HepG2 (cell line): ENCODE measurements around the gene FAM228A. TPM values are rescaled to one million over a fixed set of nuclear protein-coding genes. Genes with fewer than 3 reads are reported as not detected.

Experiments
- ATAC-seq: fragments of 200-7000 bp; cut with Tn5 transposase; 3 replicates; pipeline ENCODE4 v1.9.1; 2020; ENCODE audit warnings: mild to moderate bottlenecking, moderate library complexity
- BruUV-seq: library from RNA; stranded (reverse); fragments of 400-500 nt; replicated peaks from 2 replicates; lab custom pipeline; 2021; lab: Mats Ljungman, UMichigan
- CTCF ChIA-PET: fragments of 300-600 bp; formaldehyde crosslinking; extraction: SDS; loops from one replicate; lab custom pipeline; 2021; ENCODE audit warnings: low total read pairs, inconsistent platforms, low intra/inter-chr PET ratio; lab: Yijun Ruan, JAX
- POLR2A ChIA-PET: fragments of 350-600 bp; sonication (Branson Sonifier 250); formaldehyde crosslinking; loops from one replicate; lab custom pipeline; 2020; ENCODE audit warnings: antibody characterized with exemption, inconsistent platforms; lab: Yijun Ruan, JAX
- DNase-seq: peaks from one replicate; pipeline ENCODE4 v3.0.0-alpha.2; 2015; ENCODE audit warnings: low spot score
- FAIRE-seq: peaks from 3 replicates; lab custom pipeline; 2011; peaks lifted over from hg19 to GRCh38; lab: Jason Lieb, UNC
- H2AFZ ChIP-seq: one replicate; pipeline ENCODE4 v1.6.1; 2011; ENCODE audit warnings: low read length, inconsistent platforms
- H3K27ac ChIP-seq: fragments of 300-600 bp; 3 replicates; pipeline ENCODE4 v1.8.0; 2011; ENCODE audit warnings: mixed run types, mild to moderate bottlenecking, mixed read lengths, low read length, inconsistent platforms; ENCODE audit not compliant: insufficient read depth; ENCODE audit errors: extremely low read length
- H3K27me3 ChIP-seq, 2 experiments: fragments of 200-600 bp in 1 of 2; 2 replicates in 1 of 2; 3 replicates in 1 of 2; pipeline versions ENCODE4 v1.6.0 to v1.8.0; 2011; ENCODE audit warnings: low read length in 2 of 2, mild to moderate bottlenecking in 2 of 2, moderate library complexity in 2 of 2, inconsistent platforms in 1 of 2; ENCODE audit not compliant: insufficient read depth in 2 of 2, control insufficient read depth in 1 of 2
- H3K36me3 ChIP-seq, 2 experiments: fragments of 200-600 bp in 1 of 2; replicated peaks in 1 of 2; 2 replicates in 1 of 2; 3 replicates in 1 of 2; pipeline versions ENCODE4 v1.5.1 to v1.8.0; 2011; ENCODE audit warnings: low read length in 2 of 2, inconsistent platforms in 1 of 2; ENCODE audit not compliant: insufficient read depth in 2 of 2, control insufficient read depth in 1 of 2
- H3K4me1 ChIP-seq: 2 replicates; pipeline ENCODE4 v1.5.1; 2012; ENCODE audit warnings: low read length, inconsistent platforms; ENCODE audit not compliant: insufficient read depth
- H3K4me2 ChIP-seq: 2 replicates; pipeline ENCODE4 v1.6.0; 2011; ENCODE audit warnings: low read depth, low read length, inconsistent platforms
- H3K4me3 ChIP-seq, 3 experiments: fragments of 200-600 bp in 1 of 3; sonication (generic), shearing (Covaris generic) in 1 of 3; replicated peaks in 1 of 3; 2 replicates each; pipeline ENCODE4 v1.5.1; 2011 to 2016; ENCODE audit warnings: low read length in 3 of 3, inconsistent platforms in 2 of 3, low read depth in 2 of 3, mild to moderate bottlenecking in 2 of 3, control low read depth in 1 of 3, mixed read lengths in 1 of 3; ENCODE audit not compliant: insufficient read depth in 1 of 3
- H3K79me2 ChIP-seq: one replicate; pipeline ENCODE4 v1.6.1; 2011; ENCODE audit warnings: low read length, inconsistent platforms; ENCODE audit not compliant: insufficient read depth
- H3K9ac ChIP-seq: 2 replicates; pipeline ENCODE4 v1.6.0; 2011; ENCODE audit warnings: mild to moderate bottlenecking, low read depth, low read length, inconsistent platforms; ENCODE audit not compliant: insufficient read depth
- H3K9me3 ChIP-seq: 2 replicates; pipeline ENCODE4 v1.5.1; 2012; ENCODE audit warnings: mild to moderate bottlenecking, low read length
- H4K20me1 ChIP-seq: 2 replicates; pipeline ENCODE4 v1.6.0; 2011; ENCODE audit warnings: inconsistent platforms, mild to moderate bottlenecking, low read length, moderate library complexity; ENCODE audit not compliant: insufficient read depth
- E2F5 ChIP-seq: sonication (generic); formaldehyde crosslinking; conservative IDR thresholded peaks from 2 replicates; pipeline ENCODE4 v1.4.0; 2020; ENCODE audit warnings: missing genetic modification reagents
- MIXL1 ChIP-seq: IDR thresholded peaks from 2 replicates; pipeline ENCODE4 v1.6.1; 2016
- ZBTB8A ChIP-seq: sonication (generic); formaldehyde crosslinking; IDR thresholded peaks from 2 replicates; pipeline ENCODE4 v1.4.0; 2020; ENCODE audit warnings: mild to moderate bottlenecking, low read depth, missing genetic modification reagents, borderline replicate concordance
- ZNF263 ChIP-seq: sonication (generic); formaldehyde crosslinking; IDR thresholded peaks from 2 replicates; pipeline ENCODE4 v1.4.0; 2020; ENCODE audit warnings: missing genetic modification reagents
- ZNF326 ChIP-seq: sonication (generic); formaldehyde crosslinking; IDR thresholded peaks from 2 replicates; pipeline ENCODE4 v1.4.0; 2020; ENCODE audit warnings: missing genetic modification reagents, borderline replicate concordance
- ZNF362 ChIP-seq: sonication (generic); formaldehyde crosslinking; IDR thresholded peaks from 2 replicates; pipeline ENCODE4 v1.4.0; 2020; ENCODE audit warnings: missing genetic modification reagents, mild to moderate bottlenecking, borderline replicate concordance
- ZNF709 ChIP-seq: sonication (generic); formaldehyde crosslinking; IDR thresholded peaks from 2 replicates; pipeline ENCODE4 v1.5.0; 2020; ENCODE audit warnings: mild to moderate bottlenecking, missing genetic modification reagents
- ZNF768 ChIP-seq: sonication (generic); formaldehyde crosslinking; IDR thresholded peaks from 2 replicates; pipeline ENCODE4 v1.4.0; 2020; ENCODE audit warnings: missing genetic modification reagents
- WGBS: methylation state at CpG from one replicate; pipeline ENCODE4 v1.1.6; 2017; ENCODE audit warnings: low lambda C conversion rate; 5-methylcytosine and 5-hydroxymethylcytosine counted together
- in situ Hi-C: cut with HindIII; loops from 2 replicates; pipeline ENCODE4 v1.10.0; 2017; ENCODE audit warnings: low pct_unique_long_range_greater_than_20kb; ENCODE audit not compliant: extremely low pct_ligation_motif_present
- intact Hi-C: fragments of 100-400 bp; cut with micrococcal nuclease; formaldehyde crosslinking; loops from one replicate; pipeline ENCODE4 v1.10.0; 2022; ENCODE audit not compliant: unreplicated experiment
- polyA plus RNA-seq, 8 experiments: library from polyadenylated mRNA; depleted of rRNA in 3 of 8; stranded (reverse) in 7 of 8; unstranded in 1 of 8; fragments of >200 nt; fragmentation: Illumina TruSeq in 4 of 8; extraction: Trizol in 4 of 8; gene quantifications; 2 replicates each; pipeline versions ENCODE4 v1.2.1 to v1.2.3, GENCODE V29; 2011 to 2016; ENCODE audit warnings: low read depth in 4 of 8, missing spikeins in 1 of 8, mixed read lengths in 1 of 8; ENCODE audit not compliant: insufficient read depth in 1 of 8
- total RNA-seq, 5 experiments: library from RNA; depleted of rRNA; stranded (reverse); fragments of >200 nt; fragmentation: Illumina TruSeq; extraction: Trizol; gene quantifications; 2 replicates each; pipeline ENCODE4 v1.2.3, GENCODE V29; 2016; ENCODE audit warnings: low read depth in 1 of 5

FAM228A gene
- total and polyA plus RNA-seq, 2 of the 13 experiments (the other 11 are each of a cell fraction or from before 2014, with no cell fraction given) = not detected

- H3K27me3 ChIP-seq = no peaks in the 10 kb centered on the region
- WGBS = 85% methylated on average over 11 of the region's 11 CpGs
- H3K27ac ChIP-seq = no peak overlapping the region
- intact Hi-C loops (no loop called here), in situ Hi-C loops (no loop called here)
- ATAC-seq (no peak), FAIRE-seq (no peak), DNase-seq (no peak)
- no TSS peak for BruUV-seq
- H3K9me3 ChIP-seq = no peaks in the 10 kb centered on the region
- ChIA-PET CTCF (no interaction called here), POLR2A (no interaction called here)
- no peaks in the 10 kb centered on the region for H3K79me2 ChIP-seq
- no peaks in the 10 kb centered on the region for H3K4me1 ChIP-seq
- H4K20me1 ChIP-seq = no peaks in the 10 kb centered on the region
- H3K9ac ChIP-seq = no peak overlapping the region
- no peak overlapping the region for H3K4me3 ChIP-seq
- H3K36me3 ChIP-seq = peaks cover 2 to 16% of the 10 kb centered on the region in 2 experiments; a peak in 4 of 5 replicates
- no peak overlapping the region for H2AFZ ChIP-seq
- H3K4me2 ChIP-seq = no peak overlapping the region
- no peak for TF ChIP-seq ZBTB8A
- no peak for TF ChIP-seq ZNF263 (CRISPR knock-in tag)
- TF ChIP-seq ZNF362 (CRISPR knock-in tag) = no peak
- no peak for TF ChIP-seq ZNF709 (CRISPR knock-in tag)
- no peak for TF ChIP-seq MIXL1 (CRISPR knock-in tag)
- no peak for TF ChIP-seq ZNF326 (CRISPR knock-in tag)
- no peak for TF ChIP-seq E2F5 (CRISPR knock-in tag)
- no peak for TF ChIP-seq ZNF768 (CRISPR knock-in tag)
Observed at GRCh38 chr2:24207359-24207758, 32.5 kb downstream of the FAM228A start.
